ENCODE measurements around the gene ARTN. TPM values are rescaled to one million over a fixed set of nuclear protein-coding genes. Genes with fewer than 3 reads are reported as not detected.

Gene ARTN
- total RNA-seq, 1 donor from 2014 or later: not detected

DNA sequence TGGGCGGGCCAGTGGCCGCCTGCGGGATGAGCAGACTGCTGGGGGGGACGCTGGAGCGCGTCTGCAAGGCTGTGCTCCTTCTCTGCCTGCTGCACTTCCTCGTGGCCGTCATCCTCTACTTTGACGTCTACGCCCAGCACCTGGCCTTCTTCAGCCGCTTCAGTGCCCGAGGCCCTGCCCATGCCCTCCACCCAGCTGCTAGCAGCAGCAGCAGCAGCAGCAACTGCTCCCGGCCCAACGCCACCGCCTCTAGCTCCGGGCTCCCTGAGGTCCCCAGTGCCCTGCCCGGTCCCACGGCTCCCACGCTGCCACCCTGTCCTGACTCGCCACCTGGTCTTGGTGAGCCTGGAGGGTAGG is 47.5 kb downstream of the ARTN start:
- no peak overlapping the region for H3K4me3 ChIP-seq
- no peak for DNase-seq (ENCODE audit: low spot score in 2 of 2)
- TF ChIP-seq, protein P1, sequence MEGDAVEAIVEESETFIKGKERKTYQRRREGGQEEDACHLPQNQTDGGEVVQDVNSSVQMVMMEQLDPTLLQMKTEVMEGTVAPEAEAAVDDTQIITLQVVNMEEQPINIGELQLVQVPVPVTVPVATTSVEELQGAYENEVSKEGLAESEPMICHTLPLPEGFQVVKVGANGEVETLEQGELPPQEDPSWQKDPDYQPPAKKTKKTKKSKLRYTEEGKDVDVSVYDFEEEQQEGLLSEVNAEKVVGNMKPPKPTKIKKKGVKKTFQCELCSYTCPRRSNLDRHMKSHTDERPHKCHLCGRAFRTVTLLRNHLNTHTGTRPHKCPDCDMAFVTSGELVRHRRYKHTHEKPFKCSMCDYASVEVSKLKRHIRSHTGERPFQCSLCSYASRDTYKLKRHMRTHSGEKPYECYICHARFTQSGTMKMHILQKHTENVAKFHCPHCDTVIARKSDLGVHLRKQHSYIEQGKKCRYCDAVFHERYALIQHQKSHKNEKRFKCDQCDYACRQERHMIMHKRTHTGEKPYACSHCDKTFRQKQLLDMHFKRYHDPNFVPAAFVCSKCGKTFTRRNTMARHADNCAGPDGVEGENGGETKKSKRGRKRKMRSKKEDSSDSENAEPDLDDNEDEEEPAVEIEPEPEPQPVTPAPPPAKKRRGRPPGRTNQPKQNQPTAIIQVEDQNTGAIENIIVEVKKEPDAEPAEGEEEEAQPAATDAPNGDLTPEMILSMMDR (IDR thresholded peaks at IDR 0.05): no peak

DNA sequence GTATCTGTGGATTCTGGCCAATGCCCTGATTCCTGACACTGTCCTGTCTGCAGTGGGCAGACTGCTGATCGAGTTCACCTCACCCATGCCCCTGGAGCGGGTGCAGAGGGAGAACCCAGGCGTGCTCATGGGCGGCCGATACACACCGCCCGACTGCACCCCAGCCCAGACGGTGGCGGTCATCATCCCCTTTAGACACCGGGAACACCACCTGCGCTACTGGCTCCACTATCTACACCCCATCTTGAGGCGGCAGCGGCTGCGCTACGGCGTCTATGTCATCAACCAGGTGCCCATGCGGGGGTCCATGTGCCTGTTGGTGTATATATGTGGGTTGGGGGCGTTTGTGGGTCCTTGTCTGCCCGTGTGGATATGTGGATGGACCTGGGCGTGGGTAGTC is 48.0 kb downstream of the ARTN start:
- no peak overlapping the region for H3K27ac ChIP-seq
- H3K27me3 ChIP-seq: no peaks in the 10 kb centered on the region
- H3K4me3 ChIP-seq: no peak overlapping the region
- DNase-seq (ENCODE audit: low spot score in 2 of 2): no peak
- intact Hi-C loops (cut with DNase I): no loop called here
- TF ChIP-seq, protein P1 (IDR thresholded peaks at IDR 0.05): no peak
- peaks cover 6 to 13% of the 10 kb centered on the region in 2 donors for H3K36me3 ChIP-seq
- H3K4me1 ChIP-seq: peaks cover 1 to 14% of the 10 kb centered on the region in 2 donors
- H3K9me3 ChIP-seq: no peaks in the 10 kb centered on the region

More for the DNA sequence above, 47.5 kb downstream of the ARTN start:
- intact Hi-C loops (cut with DNase I): no loop called here
- peaks cover 6 to 19% of the 10 kb centered on the region in 2 donors for H3K4me1 ChIP-seq
- H3K27ac ChIP-seq: no peak overlapping the region
- H3K27me3 ChIP-seq: no peaks in the 10 kb centered on the region
- H3K36me3 ChIP-seq: peaks cover 9 to 14% of the 10 kb centered on the region in 2 donors
- H3K9me3 ChIP-seq: no peaks in the 10 kb centered on the region

DNA sequence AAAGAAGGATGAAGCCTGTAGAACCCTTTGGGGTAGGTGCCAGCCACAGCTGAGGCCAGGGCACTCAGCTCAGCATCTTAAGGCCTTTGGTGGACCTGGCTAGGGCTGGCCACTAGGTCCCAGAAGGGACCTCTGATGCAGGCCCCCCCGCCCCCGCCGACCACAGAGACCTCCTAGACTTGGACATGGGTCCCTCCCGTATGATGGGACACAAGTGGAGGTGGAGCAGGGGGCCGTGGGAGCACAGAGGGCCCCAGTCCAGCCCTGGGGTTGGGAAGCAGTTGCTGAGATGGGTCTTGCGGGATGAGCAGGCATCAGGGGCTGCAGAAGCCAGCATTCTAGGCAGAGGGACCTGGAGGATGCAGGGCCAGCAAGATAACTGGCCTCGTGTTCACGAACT is 48.6 kb downstream of the ARTN start:
- DNase-seq (ENCODE audit: low spot score in 2 of 2): no peak
- H3K27me3 ChIP-seq: no peaks in the 10 kb centered on the region
- no peaks in the 10 kb centered on the region for H3K9me3 ChIP-seq
- peaks cover 2 to 7% of the 10 kb centered on the region in 2 donors for H3K36me3 ChIP-seq
- no peak overlapping the region for H3K27ac ChIP-seq
- TF ChIP-seq, protein P1 (IDR thresholded peaks at IDR 0.05): no peak
- peaks cover 0 to 8% of the 10 kb centered on the region in 2 donors for H3K4me1 ChIP-seq
- H3K4me3 ChIP-seq: no peak overlapping the region
- intact Hi-C loops (cut with DNase I): no loop called here

DNA sequence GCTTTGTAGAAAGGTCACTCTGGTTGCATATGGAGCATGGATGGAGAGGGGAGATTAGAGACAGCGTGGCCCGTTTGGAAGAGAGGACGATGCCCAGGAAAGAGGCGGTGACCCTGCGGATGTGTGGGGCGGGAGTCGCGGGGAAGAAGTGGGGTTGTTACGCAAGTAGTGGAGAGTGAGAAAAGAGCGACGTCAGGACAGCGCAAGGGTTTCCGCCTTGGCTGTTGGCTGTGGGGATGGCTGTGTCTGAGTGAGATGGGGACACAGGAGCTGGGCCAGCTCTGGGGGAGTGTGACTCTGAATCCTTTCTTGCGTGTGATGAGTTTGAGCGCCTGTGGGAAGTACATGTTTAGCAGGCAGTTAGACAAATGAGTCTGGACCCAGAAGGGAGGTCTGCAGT is 49.2 kb downstream of the ARTN start:
- no peak overlapping the region for H3K27ac ChIP-seq
- peaks cover 0 to 7% of the 10 kb centered on the region in 2 donors for H3K4me1 ChIP-seq
- H3K9me3 ChIP-seq: no peaks in the 10 kb centered on the region
- intact Hi-C loops (cut with DNase I): no loop called here
- DNase-seq (ENCODE audit: low spot score in 2 of 2): no peak
- no peak overlapping the region for H3K4me3 ChIP-seq
- TF ChIP-seq, protein P1 (IDR thresholded peaks at IDR 0.05): no peak
- H3K36me3 ChIP-seq: peaks cover 0 to 3% of the 10 kb centered on the region in 2 donors
- H3K27me3 ChIP-seq: no peaks in the 10 kb centered on the region

DNA sequence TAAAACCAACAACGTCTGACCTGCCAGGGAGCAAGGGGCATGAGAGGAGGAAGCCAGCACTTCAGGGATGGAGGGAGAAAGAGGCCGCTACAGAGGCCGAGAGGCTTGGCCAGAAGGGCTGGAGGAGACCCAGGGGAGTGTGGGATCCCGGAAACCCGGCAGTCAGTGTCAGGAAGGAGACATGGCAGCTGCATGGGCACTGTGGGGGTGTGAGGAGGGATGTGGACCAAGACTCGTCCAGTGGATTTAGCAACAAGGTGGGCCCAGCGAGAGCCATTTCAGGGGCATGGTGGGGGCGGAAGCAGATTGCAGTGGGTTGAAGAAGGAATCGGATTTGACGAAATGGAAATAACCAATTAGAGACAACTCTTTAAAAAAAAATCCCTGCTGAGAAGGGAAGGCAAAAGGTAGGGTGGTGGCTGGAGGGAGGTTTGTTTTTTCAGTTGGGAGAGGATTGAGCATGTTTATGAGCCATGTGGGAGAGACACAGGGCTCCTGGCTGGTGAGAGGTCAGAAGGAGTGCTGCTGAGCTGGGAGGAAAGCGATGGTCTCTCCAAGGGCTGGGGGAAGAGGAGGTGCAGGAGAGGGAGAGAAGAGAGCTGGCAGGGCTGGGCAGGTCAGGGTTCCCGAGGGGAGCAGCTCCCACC is 49.8 kb downstream of the ARTN start:
- intact Hi-C loops (cut with DNase I): no loop called here
- no peaks in the 10 kb centered on the region for H3K9me3 ChIP-seq
- no peaks in the 10 kb centered on the region for H3K27me3 ChIP-seq
- TF ChIP-seq, protein P1 (IDR thresholded peaks at IDR 0.05): no peak
- H3K4me1 ChIP-seq: peaks cover 0 to 4% of the 10 kb centered on the region in 2 donors
- no peaks in the 10 kb centered on the region for H3K36me3 ChIP-seq
- no peak overlapping the region for H3K4me3 ChIP-seq
- H3K27ac ChIP-seq: no peak overlapping the region
- DNase-seq (ENCODE audit: low spot score in 2 of 2): no peak

DNA sequence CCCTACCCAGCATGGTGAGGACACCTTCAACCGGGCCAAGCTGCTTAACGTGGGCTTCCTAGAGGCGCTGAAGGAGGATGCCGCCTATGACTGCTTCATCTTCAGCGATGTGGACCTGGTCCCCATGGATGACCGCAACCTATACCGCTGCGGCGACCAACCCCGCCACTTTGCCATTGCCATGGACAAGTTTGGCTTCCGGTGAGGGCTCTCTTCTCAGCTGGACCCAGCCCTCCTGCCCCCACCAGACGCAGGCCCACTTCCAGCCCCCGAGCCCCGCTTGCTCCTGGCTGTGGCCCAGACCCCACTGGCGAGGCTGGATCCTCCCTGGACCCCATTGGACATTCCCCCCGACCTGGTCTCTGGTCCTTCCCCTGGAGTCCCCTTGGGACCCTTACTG is 51.3 kb downstream of the ARTN start:
- Histone ChIP-seq H3K27me3 (no peaks in the 10 kb centered on the region), H3K36me3 (no peaks in the 10 kb centered on the region), H3K9me3 (no peaks in the 10 kb centered on the region), H3K27ac (no peak overlapping the region), H3K4me1 (no peaks in the 10 kb centered on the region), H3K4me3 (no peak overlapping the region)
- TF ChIP-seq, protein P1 (IDR thresholded peaks at IDR 0.05): no peak
- DNase-seq (ENCODE audit: low spot score in 2 of 2): no peak
- intact Hi-C loops (cut with DNase I): no loop called here

Data from ascending aorta (tissue), 2 donors.